ENCODE measurements around the gene KNDC1.
"Not testable (repeated sequence)": the region's sequence is repeated elsewhere in the genome, so short reads cannot be mapped to it uniquely, and the experiment has no call there.

The KNDC1 gene

GRCh38 chr10:133159950-133160825 is at the start of gene KNDC1:
TSS of gene KNDC1 (plus strand) at chr10:133160219. CDS start at chr10:133160468, 249 bp downstream.
- DNase-seq (ENCODE audit: low spot score): peak; percentile 92

GRCh38 chr10:133110609-133111275 is 49.3 kb upstream of the KNDC1 start:
- no peak for DNase-seq (ENCODE audit: low spot score)

- not testable (repeated sequence) for DNase-seq (ENCODE audit: low spot score)
Observed at GRCh38 chr10:133111640-133112039, 48.4 kb upstream of the KNDC1 start.

GRCh38 chr10:133113146-133113830 is 46.7 kb upstream of the KNDC1 start:
- DNase-seq (ENCODE audit: low spot score): no peak

GRCh38 chr10:133113847-133114246 is 46.2 kb upstream of the KNDC1 start:
- no peak for DNase-seq (ENCODE audit: low spot score)

GRCh38 chr10:133114251-133114650 is 45.8 kb upstream of the KNDC1 start:
- DNase-seq (ENCODE audit: low spot score): no peak

GRCh38 chr10:133114726-133115452 is 45.1 kb upstream of the KNDC1 start:
- DNase-seq (ENCODE audit: low spot score): no peak

GRCh38 chr10:133115453-133115842 is 44.6 kb upstream of the KNDC1 start:
- no peak for DNase-seq (ENCODE audit: low spot score)

GRCh38 chr10:133115976-133116375 is 44.0 kb upstream of the KNDC1 start:
- DNase-seq (ENCODE audit: low spot score): no peak

- DNase-seq (ENCODE audit: low spot score): no peak
Observed at GRCh38 chr10:133116455-133116854, 43.6 kb upstream of the KNDC1 start.

GRCh38 chr10:133117036-133117687 is 42.9 kb upstream of the KNDC1 start:
- DNase-seq (ENCODE audit: low spot score): no peak

GRCh38 chr10:133117688-133118071 is 42.3 kb upstream of the KNDC1 start:
- no peak for DNase-seq (ENCODE audit: low spot score)

GRCh38 chr10:133121479-133121878 is 38.5 kb upstream of the KNDC1 start:
- DNase-seq (ENCODE audit: low spot score): no peak

GRCh38 chr10:133122171-133122935 is 37.7 kb upstream of the KNDC1 start:
- no peak for DNase-seq (ENCODE audit: low spot score)

GRCh38 chr10:133123050-133123745 is 36.8 kb upstream of the KNDC1 start:
- no peak for DNase-seq (ENCODE audit: low spot score)

GRCh38 chr10:133123746-133124356 is 36.2 kb upstream of the KNDC1 start:
- no peak for DNase-seq (ENCODE audit: low spot score)

- DNase-seq (ENCODE audit: low spot score): peak; percentile 83
Observed at GRCh38 chr10:133124357-133125211, 35.4 kb upstream of the KNDC1 start.

GRCh38 chr10:133125901-133126300 is 34.1 kb upstream of the KNDC1 start:
- DNase-seq (ENCODE audit: low spot score): no peak

Measured in AG20443 (cell line).